ENCODE data around the gene ADGRA1. TPM values are rescaled to one million over a fixed set of nuclear protein-coding genes. Genes with fewer than 3 reads are reported as not detected.

ADGRA1 gene
- total and polyA plus RNA-seq, 2 experiments from 2014 or later, result 0.23 to 0.52 TPM

DNA sequence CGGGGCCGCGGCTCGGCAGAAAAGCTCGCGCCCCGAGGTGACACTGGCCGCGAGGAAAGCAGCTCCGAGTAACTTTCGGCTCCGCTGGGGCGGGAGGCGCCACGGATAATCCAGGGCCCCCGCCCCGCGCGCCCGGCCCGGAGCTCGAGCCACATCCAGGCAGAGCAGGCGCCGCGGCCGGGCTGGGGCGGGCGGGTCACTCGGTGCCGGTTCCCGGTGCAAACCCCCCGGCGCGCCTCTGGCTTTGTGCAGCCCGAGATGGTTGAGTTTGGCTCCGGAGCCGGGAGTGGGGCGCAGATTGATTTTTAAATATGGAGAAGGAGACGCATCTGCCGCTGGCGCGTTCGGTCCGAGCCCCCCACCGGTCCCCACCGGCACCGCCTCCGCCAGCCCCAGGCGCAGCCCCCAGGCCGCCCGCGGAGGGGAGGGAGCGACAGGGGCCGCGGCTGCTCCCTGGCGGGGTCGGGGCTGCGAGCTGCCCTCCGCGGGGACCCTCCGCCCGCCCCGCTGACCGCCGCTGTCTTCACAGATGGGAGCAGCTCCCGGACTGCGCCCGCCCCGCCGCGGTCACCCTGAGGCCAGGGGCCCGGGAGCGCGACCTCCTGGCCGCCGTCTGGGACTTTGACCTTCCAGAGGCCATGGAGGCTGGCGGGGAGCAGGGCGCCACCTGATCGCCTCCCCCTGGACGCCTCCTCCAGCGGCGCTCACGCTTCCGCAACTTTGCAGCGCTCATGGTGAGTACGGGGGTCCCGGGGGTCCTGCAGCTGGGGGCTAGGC, 643 bp downstream of the ADGRA1 start:
- ATAC-seq (peak; percentile 23), DNase-seq (ENCODE audit: low spot score) (no peak)
- no peaks in the 10 kb centered on the region for H3K79me2 ChIP-seq (replicated peaks; ENCODE audit: insufficient read depth)
- peaks cover 36% of the 10 kb centered on the region for H3K27me3 ChIP-seq (ENCODE audit: insufficient read depth)
- Mint-ChIP-seq H3K4me1 (peaks cover 2% of the 10 kb centered on the region; the same call in 2 of the 3 replicates), H3K27me3 (ENCODE audit: insufficient read depth, low read depth, poor library complexity) (peaks cover 42% of the 10 kb centered on the region), H3K4me3 (peak overlapping the region; percentile 54), H3K36me3 (ENCODE audit: low read depth) (no peaks in the 10 kb centered on the region; the same call in 2 of the 3 replicates), H3K9me3 (no peaks in the 10 kb centered on the region; the same call in 2 of the 3 replicates), H3K27ac (no peak overlapping the region)
- peak overlapping the region; percentile 75 for H3K4me3 ChIP-seq
- H3K27ac ChIP-seq (ENCODE audit: low read depth), result no peak overlapping the region
- H3K4me2 ChIP-seq, result peak overlapping the region; percentile 87
- TF ChIP-seq, protein P1, sequence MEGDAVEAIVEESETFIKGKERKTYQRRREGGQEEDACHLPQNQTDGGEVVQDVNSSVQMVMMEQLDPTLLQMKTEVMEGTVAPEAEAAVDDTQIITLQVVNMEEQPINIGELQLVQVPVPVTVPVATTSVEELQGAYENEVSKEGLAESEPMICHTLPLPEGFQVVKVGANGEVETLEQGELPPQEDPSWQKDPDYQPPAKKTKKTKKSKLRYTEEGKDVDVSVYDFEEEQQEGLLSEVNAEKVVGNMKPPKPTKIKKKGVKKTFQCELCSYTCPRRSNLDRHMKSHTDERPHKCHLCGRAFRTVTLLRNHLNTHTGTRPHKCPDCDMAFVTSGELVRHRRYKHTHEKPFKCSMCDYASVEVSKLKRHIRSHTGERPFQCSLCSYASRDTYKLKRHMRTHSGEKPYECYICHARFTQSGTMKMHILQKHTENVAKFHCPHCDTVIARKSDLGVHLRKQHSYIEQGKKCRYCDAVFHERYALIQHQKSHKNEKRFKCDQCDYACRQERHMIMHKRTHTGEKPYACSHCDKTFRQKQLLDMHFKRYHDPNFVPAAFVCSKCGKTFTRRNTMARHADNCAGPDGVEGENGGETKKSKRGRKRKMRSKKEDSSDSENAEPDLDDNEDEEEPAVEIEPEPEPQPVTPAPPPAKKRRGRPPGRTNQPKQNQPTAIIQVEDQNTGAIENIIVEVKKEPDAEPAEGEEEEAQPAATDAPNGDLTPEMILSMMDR (conservative IDR thresholded peaks at IDR 0.05; ENCODE audit: low read depth in 2 of 2), result peak in 1 of 2 experiments; percentile 17; a peak in 1 of 4 replicates
- TF ChIP-seq STAT1 (IDR thresholded peaks at IDR 0.05; ENCODE audit: unreplicated experiment), result no peak
- no peak for TF ChIP-seq ZNF114 (CRISPR knock-in tag; IDR thresholded peaks at IDR 0.05)
- no peak for TF ChIP-seq NANOG (IDR thresholded peaks at IDR 0.05; ENCODE audit: borderline replicate concordance)
- TF ChIP-seq POLR2AphosphoS5 (IDR thresholded peaks at IDR 0.05; ENCODE audit: low read depth), result no peak
- no peak for TF ChIP-seq EZH2phosphoT487 (IDR thresholded peaks at IDR 0.05; ENCODE audit: unreplicated experiment)
- H3F3A ChIP-seq (replicated peaks; ENCODE audit: low read depth), result 0 out of 2 replicates have a peak, but pooled peaks cover 4% of the 10 kb centered on the region
- H3K9me2 ChIP-seq (ENCODE audit: insufficient read depth), result no peaks in the 10 kb centered on the region
- peak overlapping the region; percentile 90 for H2AFZ ChIP-seq
- H3K4me1 ChIP-seq (ENCODE audit: insufficient read depth), result no peaks in the 10 kb centered on the region
- no peaks in the 10 kb centered on the region for H3K36me3 ChIP-seq (ENCODE audit: insufficient read depth)
- H4K20me1 ChIP-seq (replicated peaks; ENCODE audit: insufficient read depth), result no peaks in the 10 kb centered on the region

DNA sequence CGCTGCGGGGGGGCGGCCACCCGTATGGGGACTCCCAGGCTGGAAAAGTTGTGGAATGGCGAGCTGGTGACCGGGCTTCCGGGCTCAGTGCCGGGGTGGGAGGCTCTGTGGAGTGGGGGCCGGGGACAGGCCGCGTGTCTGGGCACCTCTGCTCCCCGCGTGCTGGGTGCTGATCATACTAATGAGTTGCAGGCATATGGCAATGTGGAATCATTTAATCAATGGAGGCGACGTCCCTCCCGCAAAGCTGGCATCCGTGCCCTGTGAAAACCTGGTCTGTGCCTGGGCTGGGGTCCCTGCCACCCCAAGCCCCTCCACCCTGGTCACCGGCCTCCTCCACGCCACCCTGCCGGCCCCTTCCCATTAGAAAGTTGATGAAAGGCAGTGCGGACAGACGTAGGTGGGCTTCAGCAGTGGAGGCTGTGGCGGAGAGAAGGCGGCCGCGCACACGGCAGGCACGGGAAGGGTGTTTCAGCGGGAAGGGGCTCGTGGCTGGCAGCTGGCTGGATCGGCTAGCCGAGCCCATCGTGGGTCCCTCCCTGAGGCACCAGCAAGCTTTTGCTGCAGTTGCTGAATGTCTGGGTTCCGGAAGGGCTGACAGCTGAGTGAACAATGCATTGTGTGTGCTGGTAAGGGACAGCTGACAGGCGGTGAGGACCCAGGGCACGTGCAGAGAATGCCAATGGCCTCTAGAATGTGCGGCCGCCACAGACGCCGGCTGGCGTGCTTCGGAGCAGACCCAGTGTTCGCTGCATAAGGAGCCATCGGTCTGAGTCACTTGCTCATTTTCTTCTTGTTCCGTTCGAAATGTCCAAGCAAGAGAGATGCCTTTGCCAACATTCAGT, 1.5 kb downstream of the ADGRA1 start:
- H3K27ac ChIP-seq (ENCODE audit: low read depth), result no peak overlapping the region
- DNase-seq (ENCODE audit: low spot score) (no peak), ATAC-seq (no peak; the same call in 2 of the 3 replicates)
- H3K79me2 ChIP-seq (replicated peaks; ENCODE audit: insufficient read depth), result no peaks in the 10 kb centered on the region
- Mint-ChIP-seq H3K27ac (no peak overlapping the region), H3K27me3 (ENCODE audit: insufficient read depth, low read depth, poor library complexity) (peaks cover 48% of the 10 kb centered on the region), H3K9me3 (no peaks in the 10 kb centered on the region; the same call in 2 of the 3 replicates), H3K36me3 (ENCODE audit: low read depth) (no peaks in the 10 kb centered on the region; the same call in 2 of the 3 replicates), H3K4me3 (peak overlapping the region; percentile 54; the same call in 2 of the 3 replicates), H3K4me1 (peaks cover 2% of the 10 kb centered on the region; the same call in 2 of the 3 replicates)
- H2AFZ ChIP-seq, result peak overlapping the region; percentile 90; the same call in 1 of the 2 replicates
- no peaks in the 10 kb centered on the region for H3K36me3 ChIP-seq (ENCODE audit: insufficient read depth)
- peak overlapping the region; percentile 75 for H3K4me3 ChIP-seq
- H4K20me1 ChIP-seq (replicated peaks; ENCODE audit: insufficient read depth), result no peaks in the 10 kb centered on the region
- H3K4me1 ChIP-seq (ENCODE audit: insufficient read depth), result no peaks in the 10 kb centered on the region
- H3K9me2 ChIP-seq (ENCODE audit: insufficient read depth), result no peaks in the 10 kb centered on the region
- H3K4me2 ChIP-seq, result peak overlapping the region; percentile 87
- H3F3A ChIP-seq (replicated peaks; ENCODE audit: low read depth), result 0 out of 2 replicates have a peak, but pooled peaks cover 4% of the 10 kb centered on the region
- peaks cover 36% of the 10 kb centered on the region for H3K27me3 ChIP-seq (ENCODE audit: insufficient read depth)
- TF ChIP-seq EZH2phosphoT487 (IDR thresholded peaks at IDR 0.05; ENCODE audit: unreplicated experiment), result no peak
- no peak for TF ChIP-seq EZH2 (IDR thresholded peaks at IDR 0.05; ENCODE audit: low read depth, unreplicated experiment)
- no peak for TF ChIP-seq JUNB (IDR thresholded peaks at IDR 0.05; ENCODE audit: unreplicated experiment)
- TF ChIP-seq, protein P2, sequence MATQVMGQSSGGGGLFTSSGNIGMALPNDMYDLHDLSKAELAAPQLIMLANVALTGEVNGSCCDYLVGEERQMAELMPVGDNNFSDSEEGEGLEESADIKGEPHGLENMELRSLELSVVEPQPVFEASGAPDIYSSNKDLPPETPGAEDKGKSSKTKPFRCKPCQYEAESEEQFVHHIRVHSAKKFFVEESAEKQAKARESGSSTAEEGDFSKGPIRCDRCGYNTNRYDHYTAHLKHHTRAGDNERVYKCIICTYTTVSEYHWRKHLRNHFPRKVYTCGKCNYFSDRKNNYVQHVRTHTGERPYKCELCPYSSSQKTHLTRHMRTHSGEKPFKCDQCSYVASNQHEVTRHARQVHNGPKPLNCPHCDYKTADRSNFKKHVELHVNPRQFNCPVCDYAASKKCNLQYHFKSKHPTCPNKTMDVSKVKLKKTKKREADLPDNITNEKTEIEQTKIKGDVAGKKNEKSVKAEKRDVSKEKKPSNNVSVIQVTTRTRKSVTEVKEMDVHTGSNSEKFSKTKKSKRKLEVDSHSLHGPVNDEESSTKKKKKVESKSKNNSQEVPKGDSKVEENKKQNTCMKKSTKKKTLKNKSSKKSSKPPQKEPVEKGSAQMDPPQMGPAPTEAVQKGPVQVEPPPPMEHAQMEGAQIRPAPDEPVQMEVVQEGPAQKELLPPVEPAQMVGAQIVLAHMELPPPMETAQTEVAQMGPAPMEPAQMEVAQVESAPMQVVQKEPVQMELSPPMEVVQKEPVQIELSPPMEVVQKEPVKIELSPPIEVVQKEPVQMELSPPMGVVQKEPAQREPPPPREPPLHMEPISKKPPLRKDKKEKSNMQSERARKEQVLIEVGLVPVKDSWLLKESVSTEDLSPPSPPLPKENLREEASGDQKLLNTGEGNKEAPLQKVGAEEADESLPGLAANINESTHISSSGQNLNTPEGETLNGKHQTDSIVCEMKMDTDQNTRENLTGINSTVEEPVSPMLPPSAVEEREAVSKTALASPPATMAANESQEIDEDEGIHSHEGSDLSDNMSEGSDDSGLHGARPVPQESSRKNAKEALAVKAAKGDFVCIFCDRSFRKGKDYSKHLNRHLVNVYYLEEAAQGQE (IDR thresholded peaks at IDR 0.05; ENCODE audit: unreplicated experiment), result no peak
- TF ChIP-seq, protein P3, sequence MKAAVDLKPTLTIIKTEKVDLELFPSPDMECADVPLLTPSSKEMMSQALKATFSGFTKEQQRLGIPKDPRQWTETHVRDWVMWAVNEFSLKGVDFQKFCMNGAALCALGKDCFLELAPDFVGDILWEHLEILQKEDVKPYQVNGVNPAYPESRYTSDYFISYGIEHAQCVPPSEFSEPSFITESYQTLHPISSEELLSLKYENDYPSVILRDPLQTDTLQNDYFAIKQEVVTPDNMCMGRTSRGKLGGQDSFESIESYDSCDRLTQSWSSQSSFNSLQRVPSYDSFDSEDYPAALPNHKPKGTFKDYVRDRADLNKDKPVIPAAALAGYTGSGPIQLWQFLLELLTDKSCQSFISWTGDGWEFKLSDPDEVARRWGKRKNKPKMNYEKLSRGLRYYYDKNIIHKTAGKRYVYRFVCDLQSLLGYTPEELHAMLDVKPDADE (IDR thresholded peaks at IDR 0.05), result no peak
- TF ChIP-seq STAT1 (IDR thresholded peaks at IDR 0.05; ENCODE audit: unreplicated experiment), result no peak
- TF ChIP-seq, protein P1 (conservative IDR thresholded peaks at IDR 0.05; ENCODE audit: low read depth in 2 of 2), result no peak
